GM12878 (cell line): Measurements from ENCODE around the gene HIF3A. TPM values are rescaled to one million over a fixed set of nuclear protein-coding genes. Genes with fewer than 3 reads are reported as not detected.
"Not testable (repeated sequence)": the region's sequence is repeated elsewhere in the genome, so short reads cannot be mapped to it uniquely, and the experiment has no call there.

ENCODE experiments used
- ATAC-seq: fragments of 200-7000 bp; cut with Tn5 transposase; 3 replicates; pipeline ENCODE4 v1.9.1; 2020; ENCODE audit warnings: mild to moderate bottlenecking, moderate library complexity
- BruUV-seq: library from RNA; stranded (reverse); fragments of 400-500 nt; replicated peaks from 2 replicates; lab custom pipeline; 2021; lab: Mats Ljungman, UMichigan
- CTCF ChIA-PET: fragments of 300-600 bp; sonication (Branson Sonifier 250); formaldehyde crosslinking; extraction: SDS; loops from one replicate; lab custom pipeline; 2021; ENCODE audit warnings: inconsistent platforms; lab: Yijun Ruan, JAX
- POLR2A ChIA-PET: fragments of 350-600 bp; formaldehyde crosslinking; extraction: SDS; loops from one replicate; lab custom pipeline; 2021; ENCODE audit warnings: inconsistent platforms; lab: Charles Lee
- RAD21 ChIA-PET: fragments of 300-600 bp; sonication (Branson Sonifier 250); formaldehyde crosslinking; loops from one replicate; lab custom pipeline; 2023; ENCODE audit warnings: antibody characterized with exemption; ENCODE audit not compliant: unreplicated experiment; lab: Charles Lee
- SMC1A ChIA-PET: fragments of 300-600 bp; sonication (Branson Sonifier 250); formaldehyde crosslinking; loops from one replicate; lab custom pipeline; 2023; ENCODE audit not compliant: unreplicated experiment, uncharacterized antibody; lab: Charles Lee
- DNase-seq: peaks from one replicate; pipeline ENCODE4 v3.0.0-alpha.2; 2011; ENCODE audit warnings: low read depth, low spot score
- FAIRE-seq: peaks from 3 replicates; lab custom pipeline; 2011; peaks lifted over from hg19 to GRCh38; lab: Jason Lieb, UNC
- H2AFZ ChIP-seq: 2 replicates; pipeline ENCODE4 v1.6.0; 2011; ENCODE audit warnings: low read depth, low read length, control low read depth; ENCODE audit not compliant: control insufficient read depth
- H3K27ac ChIP-seq: 2 replicates; pipeline ENCODE4 v1.5.1; 2011; ENCODE audit warnings: control low read depth; ENCODE audit not compliant: control insufficient read depth, insufficient read depth
- H3K27me3 ChIP-seq, 2 experiments: replicated peaks in 1 of 2; 2 replicates each; pipeline versions ENCODE4 v1.6.0 to v1.6.1; 2011; ENCODE audit warnings: low read length in 1 of 2; ENCODE audit not compliant: control insufficient read depth in 2 of 2, insufficient read depth in 2 of 2
- H3K36me3 ChIP-seq, 2 experiments: 2 replicates each; pipeline ENCODE4 v1.5.1; 2011; ENCODE audit warnings: low read length in 1 of 2; ENCODE audit not compliant: control insufficient read depth in 2 of 2, insufficient read depth in 2 of 2
- H3K4me1 ChIP-seq: 2 replicates; pipeline ENCODE4 v1.6.1; 2011; ENCODE audit warnings: mild to moderate bottlenecking, low read length, moderate library complexity, mixed read lengths; ENCODE audit not compliant: control insufficient read depth, insufficient read depth
- H3K4me2 ChIP-seq: 2 replicates; pipeline ENCODE4 v1.6.0; 2011; ENCODE audit warnings: control low read depth; ENCODE audit not compliant: control insufficient read depth, insufficient read depth
- H3K4me3 ChIP-seq: fragments of 200-600 bp; sonication (generic); 2 replicates; pipeline ENCODE4 v1.5.1; 2016
- H3K79me2 ChIP-seq: 2 replicates; pipeline ENCODE4 v1.6.0; 2011; ENCODE audit warnings: low read length; ENCODE audit not compliant: control insufficient read depth, insufficient read depth
- H3K9ac ChIP-seq: 2 replicates; pipeline ENCODE4 v1.8.0; 2011; ENCODE audit warnings: low read length, control low read depth, mixed read lengths; ENCODE audit not compliant: control insufficient read depth, insufficient read depth
- H3K9me3 ChIP-seq: replicated peaks from 3 replicates; pipeline ENCODE4 v1.5.1; 2011; ENCODE audit warnings: mild to moderate bottlenecking, low read length; ENCODE audit not compliant: control insufficient read depth, insufficient read depth
- H4K20me1 ChIP-seq: 2 replicates; pipeline ENCODE4 v1.6.0; 2011; ENCODE audit not compliant: control insufficient read depth, insufficient read depth
- BCL11A ChIP-seq: IDR thresholded peaks from 2 replicates; pipeline ENCODE4 v1.6.1; 2011; ENCODE audit warnings: low read depth, low read length
- BHLHE40 ChIP-seq, 2 experiments: fragments of 450-650 bp in 1 of 2; IDR thresholded peaks; 2 replicates each; pipeline ENCODE4 v1.6.1; 2011 to 2017; ENCODE audit warnings: low read depth in 2 of 2, borderline replicate concordance in 1 of 2, improper control_type of control experiment in 1 of 2, low read length in 1 of 2, mild to moderate bottlenecking in 1 of 2
- EP300 ChIP-seq, 2 experiments: fragments of 150-350 bp in 1 of 2; IDR thresholded peaks; 2 replicates each; pipeline ENCODE4 v1.6.1; 2011 to 2012; ENCODE audit warnings: low read depth in 2 of 2, low read length in 2 of 2, borderline replicate concordance in 1 of 2, improper control_type of control experiment in 1 of 2, inconsistent platforms in 1 of 2; ENCODE audit not compliant: control insufficient read depth in 1 of 2
- GABPA ChIP-seq: IDR thresholded peaks from 2 replicates; pipeline ENCODE4 v1.6.1; 2014; ENCODE audit warnings: antibody characterized with exemption, low read depth, mild to moderate bottlenecking, inconsistent platforms
- IKZF2 ChIP-seq, 2 experiments: fragments of 450-650 bp; IDR thresholded peaks; 2 replicates each; pipeline ENCODE4 v1.6.1; 2017; ENCODE audit warnings: mild to moderate bottlenecking in 2 of 2, moderate library complexity in 2 of 2
- JUND ChIP-seq: IDR thresholded peaks from 2 replicates; pipeline ENCODE4 v1.6.1; 2012; ENCODE audit warnings: low read depth, mild to moderate bottlenecking, low read length, improper control_type of control experiment, moderate library complexity
- MTA3 ChIP-seq: IDR thresholded peaks from 2 replicates; pipeline ENCODE4 v1.6.1; 2012; ENCODE audit warnings: low read length, inconsistent platforms, borderline replicate concordance
- NR2F1 ChIP-seq: fragments of 450-650 bp; conservative IDR thresholded peaks from 2 replicates; pipeline ENCODE4 v1.6.1; 2017; ENCODE audit warnings: mild to moderate bottlenecking
- POU2F2 ChIP-seq: IDR thresholded peaks from 3 replicates; pipeline ENCODE4 v1.6.1; 2011; ENCODE audit warnings: low read depth, mild to moderate bottlenecking, low read length, borderline replicate concordance
- RAD51 ChIP-seq: fragments of 450-650 bp; IDR thresholded peaks from 2 replicates; pipeline ENCODE4 v1.6.1; 2016; ENCODE audit warnings: moderate library complexity, mild to moderate bottlenecking, inconsistent platforms
- TCF12 ChIP-seq: IDR thresholded peaks from 2 replicates; pipeline ENCODE4 v1.6.1; 2011; ENCODE audit warnings: low read depth, mild to moderate bottlenecking, low read length
- TCF7 ChIP-seq: IDR thresholded peaks from 2 replicates; pipeline ENCODE4 v1.6.1; 2014; ENCODE audit warnings: antibody characterized with exemption, borderline replicate concordance
- ZNF217 ChIP-seq: fragments of 450-650 bp; IDR thresholded peaks from 2 replicates; pipeline ENCODE4 v1.6.1; 2017; ENCODE audit warnings: antibody characterized with exemption, mild to moderate bottlenecking
- WGBS: methylation state at CpG from one replicate; pipeline ENCODE4 v1.1.6; 2016; ENCODE audit warnings: low lambda C conversion rate; ENCODE audit not compliant: insufficient replicate concordance, insufficient coverage; ENCODE audit errors: missing lambda C conversion rate; 5-methylcytosine and 5-hydroxymethylcytosine counted together
- in situ Hi-C: fragments of 300-500 bp; cut with MboI; formaldehyde crosslinking; loops from 9 replicates; pipeline ENCODE4 v1.14.3; 2018; ENCODE audit warnings: mixed read lengths
- intact Hi-C: fragments of 100-400 bp; cut with micrococcal nuclease; formaldehyde crosslinking; loops from one replicate; pipeline ENCODE4 v1.14.2; 2022; ENCODE audit not compliant: unreplicated experiment
- polyA plus RNA-seq, 11 experiments: library from polyadenylated mRNA; depleted of rRNA in 4 of 11; unstranded in 6 of 11; stranded (reverse) in 5 of 11; fragments of >200 nt; fragmentation: Nextera tagmentation in 4 of 11; fragmentation: Illumina TruSeq in 1 of 11; extraction: Ambion mirVana in 4 of 11; extraction: Trizol in 1 of 11; gene quantifications; 1 replicate in 1 of 11; 2 replicates in 10 of 11; pipeline versions ENCODE4 v1.2.1 to v1.2.3, GENCODE V29; 2011 to 2016; ENCODE audit warnings: inconsistent platforms in 2 of 11, missing spikeins in 2 of 11, low read depth in 1 of 11
- total RNA-seq, 4 experiments: library from RNA; depleted of rRNA in 3 of 4; stranded (reverse); fragments of >200 nt in 3 of 4; fragmentation: Illumina TruSeq in 1 of 4; extraction: Trizol in 1 of 4; gene quantifications; 2 replicates each; pipeline versions ENCODE4 v1.2.1 to v1.2.3, GENCODE V29; 2013 to 2021
- TF ChIP-seq, protein P1 (sequence below): IDR thresholded peaks from 2 replicates; pipeline ENCODE4 v1.6.1; 2011; ENCODE audit warnings: low read depth, low read length, improper control_type of control experiment, borderline replicate concordance

Gene HIF3A
- total and polyA plus RNA-seq, 10 of the 15 experiments (the other 5 are each of a cell fraction or from before 2014, with no cell fraction given): 0.03 to 0.20 (median 0.06) TPM; not detected in 5

DNA sequence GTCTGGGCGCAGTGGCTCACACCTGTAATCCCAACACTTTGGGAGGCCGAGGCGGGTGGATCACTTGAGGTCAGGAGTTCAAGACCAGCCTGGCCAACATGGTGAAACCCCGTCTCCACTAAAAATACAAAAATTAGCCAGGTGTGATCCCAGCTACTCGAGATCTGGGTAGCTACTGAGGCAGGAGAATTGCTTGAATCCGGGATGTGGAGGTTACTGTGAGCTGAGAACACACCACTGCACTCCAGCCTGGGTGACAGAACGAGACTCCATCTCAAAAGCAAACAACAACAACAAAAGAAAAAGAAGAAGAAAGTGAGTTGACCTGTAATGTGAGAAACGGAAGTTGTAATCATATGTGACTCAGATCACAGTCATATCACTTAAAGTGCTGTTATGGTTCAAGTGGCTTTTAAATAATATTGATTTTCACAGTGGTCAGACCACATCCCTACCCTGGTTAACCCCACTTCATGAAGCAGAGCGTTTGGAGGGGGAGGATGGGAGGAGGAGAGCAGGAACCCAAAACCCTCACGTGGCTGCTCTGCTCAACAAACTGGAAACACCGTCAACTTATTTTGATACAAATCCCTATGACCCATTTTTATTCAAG, 34.1 kb upstream of the HIF3A start (continued):
- TF ChIP-seq IKZF2 (IDR thresholded peaks at IDR 0.05) (peak; percentile 79 to 81), MTA3 (peak; percentile 96), GABPA (peak; percentile 78), TCF7 (peak; percentile 70; the same call in 1 of the 2 replicates), EP300 (IDR thresholded peaks at IDR 0.05; ENCODE audit: borderline replicate concordance in 1 of 2, control insufficient read depth in 1 of 2, low read depth in 2 of 2, low read length in 2 of 2) (peak; percentile 70 to 82; a peak in 3 of 4 replicates), ZNF217 (0 out of 2 replicates have a peak, but pooled peaks have one; percentile 48), JUND (peak; percentile 67), POU2F2 (peak; percentile 82; the same call in 2 of the 3 replicates), RAD51 (peak; percentile 76), BHLHE40 (IDR thresholded peaks at IDR 0.05; ENCODE audit: borderline replicate concordance in 1 of 2, low read depth in 2 of 2, low read length in 1 of 2) (peak; percentile 91 to 92), NR2F1 (peak; percentile 95), BCL11A (peak; percentile 90), TCF12 (peak; percentile 49; the same call in 1 of the 2 replicates)
- TF ChIP-seq, protein P1, sequence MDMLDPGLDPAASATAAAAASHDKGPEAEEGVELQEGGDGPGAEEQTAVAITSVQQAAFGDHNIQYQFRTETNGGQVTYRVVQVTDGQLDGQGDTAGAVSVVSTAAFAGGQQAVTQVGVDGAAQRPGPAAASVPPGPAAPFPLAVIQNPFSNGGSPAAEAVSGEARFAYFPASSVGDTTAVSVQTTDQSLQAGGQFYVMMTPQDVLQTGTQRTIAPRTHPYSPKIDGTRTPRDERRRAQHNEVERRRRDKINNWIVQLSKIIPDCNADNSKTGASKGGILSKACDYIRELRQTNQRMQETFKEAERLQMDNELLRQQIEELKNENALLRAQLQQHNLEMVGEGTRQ: peak; percentile 40; the same call in 1 of the 2 replicates

DNA sequence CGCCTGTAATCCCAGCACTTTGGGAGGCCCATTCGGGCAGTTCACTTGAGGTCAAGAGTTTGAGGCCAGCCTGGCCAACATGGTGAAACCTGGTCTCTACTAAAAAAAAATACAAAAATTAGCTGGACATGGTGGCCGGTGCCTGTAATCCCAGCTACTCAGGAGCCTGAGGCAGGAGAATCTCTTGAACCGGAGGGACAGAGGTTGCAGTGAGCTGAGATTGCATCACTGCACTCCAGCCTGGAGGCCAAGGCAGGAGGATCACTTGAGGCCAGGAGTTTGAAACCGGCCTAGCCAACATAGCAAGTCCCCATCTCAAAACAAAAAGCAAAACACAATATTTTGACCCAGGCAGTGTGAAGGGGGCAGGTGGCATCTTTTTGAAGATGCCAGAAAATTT, 32.0 kb upstream of the HIF3A start:
- H3K4me3 ChIP-seq, BruUV-seq, POLR2A ChIA-PET, FAIRE-seq, H4K20me1 ChIP-seq, H3K9ac ChIP-seq, H3K4me1 ChIP-seq, H3K79me2 ChIP-seq, H2AFZ ChIP-seq, H3K27me3 ChIP-seq, H3K4me2 ChIP-seq, H3K9me3 ChIP-seq, H3K36me3 ChIP-seq, ATAC-seq, H3K27ac ChIP-seq, DNase-seq: not testable (repeated sequence)
- RAD21 ChIA-PET: interaction anchor here (0.6 to 3.5 kb wide), 7 partner anchors 73 to 236 kb away, joined by 3 to 23 read pairs (median 5); no protein-coding TSS in a partner anchor
- SMC1A ChIA-PET: interaction anchor here (0.8 to 4.5 kb wide), 11 partner anchors 16 to 247 kb away, joined by 3 to 34 read pairs (median 3); no protein-coding TSS in a partner anchor
- CTCF ChIA-PET: interaction anchor here (0.6 to 7.6 kb wide), 18 partner anchors 10 to 1599 kb away, joined by 3 to 105 read pairs (median 4); no protein-coding TSS in a partner anchor
- whole genome bisulfite sequencing: 36% methylated on average over 5 of the region's 5 CpGs
- intact Hi-C loops (loop anchor here (1.0 kb wide), 3 partner anchors 182 to 236 kb away; no protein-coding TSS in a partner anchor), in situ Hi-C loops (loop anchor here (5.0 kb wide), 2 partner anchors 182 to 238 kb away; no protein-coding TSS in a partner anchor)
